C4-2B (cell line): Measurements from ENCODE around the gene SERPINE3.

ENCODE experiments used
- ZFX ChIP-seq: fragments of 450-650 bp; IDR thresholded peaks from 2 replicates; pipeline ENCODE4 v1.6.1; 2017
- TF ChIP-seq, protein P1 (sequence below): fragments of 450-650 bp; conservative IDR thresholded peaks from 2 replicates; pipeline ENCODE4 v1.5.1; 2017; ENCODE audit warnings: mild to moderate bottlenecking

DNA sequence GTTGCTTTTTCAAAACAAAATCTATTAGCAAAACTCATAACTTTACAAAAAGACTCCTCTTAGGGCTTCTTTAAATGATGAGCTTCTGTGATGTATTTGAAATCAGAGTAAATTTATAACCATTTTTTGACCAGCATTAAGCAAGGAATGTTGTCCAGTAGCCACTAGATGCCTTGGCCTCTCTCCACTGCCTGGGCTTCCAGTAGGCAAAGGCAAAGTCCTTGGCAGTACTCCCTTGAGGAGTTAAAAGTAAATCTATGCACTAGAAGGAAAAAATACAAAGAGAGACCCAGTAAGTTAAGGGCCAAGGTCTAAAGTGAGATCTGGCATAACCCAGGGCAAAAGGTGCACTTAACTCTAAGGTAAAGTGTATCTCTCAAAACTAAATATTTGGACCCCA, 9.5 kb downstream of the SERPINE3 start:
- TF ChIP-seq, protein P1, sequence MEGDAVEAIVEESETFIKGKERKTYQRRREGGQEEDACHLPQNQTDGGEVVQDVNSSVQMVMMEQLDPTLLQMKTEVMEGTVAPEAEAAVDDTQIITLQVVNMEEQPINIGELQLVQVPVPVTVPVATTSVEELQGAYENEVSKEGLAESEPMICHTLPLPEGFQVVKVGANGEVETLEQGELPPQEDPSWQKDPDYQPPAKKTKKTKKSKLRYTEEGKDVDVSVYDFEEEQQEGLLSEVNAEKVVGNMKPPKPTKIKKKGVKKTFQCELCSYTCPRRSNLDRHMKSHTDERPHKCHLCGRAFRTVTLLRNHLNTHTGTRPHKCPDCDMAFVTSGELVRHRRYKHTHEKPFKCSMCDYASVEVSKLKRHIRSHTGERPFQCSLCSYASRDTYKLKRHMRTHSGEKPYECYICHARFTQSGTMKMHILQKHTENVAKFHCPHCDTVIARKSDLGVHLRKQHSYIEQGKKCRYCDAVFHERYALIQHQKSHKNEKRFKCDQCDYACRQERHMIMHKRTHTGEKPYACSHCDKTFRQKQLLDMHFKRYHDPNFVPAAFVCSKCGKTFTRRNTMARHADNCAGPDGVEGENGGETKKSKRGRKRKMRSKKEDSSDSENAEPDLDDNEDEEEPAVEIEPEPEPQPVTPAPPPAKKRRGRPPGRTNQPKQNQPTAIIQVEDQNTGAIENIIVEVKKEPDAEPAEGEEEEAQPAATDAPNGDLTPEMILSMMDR = no peak
- no peak for TF ChIP-seq ZFX
